IMR-90 (cell line): ENCODE results near the gene GMPR.

Source experiments
- CEBPB ChIP-seq: IDR thresholded peaks from 2 replicates; pipeline ENCODE4 v1.6.1; 2012; ENCODE audit warnings: low read depth, low read length, improper control_type of control experiment
- CHD1 ChIP-seq: IDR thresholded peaks from 2 replicates; pipeline ENCODE4 v1.6.1; 2012; ENCODE audit warnings: low read depth, low read length, improper control_type of control experiment
- CTCF ChIP-seq: conservative IDR thresholded peaks from 2 replicates; pipeline ENCODE4 v1.5.1; 2012; ENCODE audit warnings: mild to moderate bottlenecking, low read depth, low read length, improper control_type of control experiment
- ELK1 ChIP-seq: fragments of 150-350 bp; IDR thresholded peaks from 2 replicates; pipeline ENCODE4 v1.6.1; 2016; ENCODE audit warnings: low read depth, mild to moderate bottlenecking, low read length, moderate library complexity, borderline replicate concordance
- MAFK ChIP-seq: IDR thresholded peaks from 2 replicates; pipeline ENCODE4 v1.6.1; 2012; ENCODE audit warnings: low read depth, low read length, improper control_type of control experiment
- MAZ ChIP-seq: IDR thresholded peaks from 2 replicates; pipeline ENCODE4 v1.6.1; 2012; ENCODE audit warnings: low read depth, mild to moderate bottlenecking, low read length, improper control_type of control experiment, moderate library complexity, borderline replicate concordance
- MXI1 ChIP-seq: IDR thresholded peaks from 2 replicates; pipeline ENCODE4 v1.6.1; 2012; ENCODE audit warnings: low read depth, mild to moderate bottlenecking, low read length, moderate library complexity, borderline replicate concordance
- POLR2A ChIP-seq: IDR thresholded peaks from 2 replicates; pipeline ENCODE4 v1.6.1; 2012; ENCODE audit warnings: mild to moderate bottlenecking, low read depth, low read length
- RAD21 ChIP-seq: IDR thresholded peaks from 2 replicates; pipeline ENCODE4 v1.6.1; 2012; ENCODE audit warnings: low read length, improper control_type of control experiment
- RCOR1 ChIP-seq: IDR thresholded peaks from 2 replicates; pipeline ENCODE4 v1.6.1; 2012; ENCODE audit warnings: mild to moderate bottlenecking, low read length, improper control_type of control experiment; ENCODE audit not compliant: insufficient replicate concordance
- RFX5 ChIP-seq: IDR thresholded peaks from 2 replicates; pipeline ENCODE4 v1.8.0; 2012; ENCODE audit warnings: low read depth, mild to moderate bottlenecking, low read length, moderate library complexity
- USF2 ChIP-seq: fragments of 150-350 bp; IDR thresholded peaks from 2 replicates; pipeline ENCODE4 v1.6.1; 2017; ENCODE audit warnings: mild to moderate bottlenecking, antibody characterized with exemption, low read length, low read depth

GRCh38 chr6:16294371-16294770 lies 56.0 kb downstream of the GMPR start:
- TF ChIP-seq MAZ (no peak), CTCF (no peak), POLR2A (no peak), CHD1 (no peak), MXI1 (no peak), USF2 (no peak), RFX5 (no peak), ELK1 (no peak), MAFK (no peak), RCOR1 (no peak), CEBPB (no peak), RAD21 (no peak)
